PC-3 (cell line): ENCODE data around the gene MRPS34.

Experiments
- EZH2 ChIP-seq: fragments of 300-600 bp; sonication (generic); IDR thresholded peaks from one replicate; pipeline ENCODE4 v1.6.1; 2017; ENCODE audit warnings: antibody characterized with exemption, mild to moderate bottlenecking, low read length; ENCODE audit not compliant: unreplicated experiment
- TF ChIP-seq, protein P1 (sequence below): fragments of 300-600 bp; sonication (generic); conservative IDR thresholded peaks from 2 replicates; pipeline ENCODE4 v1.5.1; 2017; ENCODE audit warnings: antibody characterized with exemption, low read depth, mild to moderate bottlenecking, low read length

DNA sequence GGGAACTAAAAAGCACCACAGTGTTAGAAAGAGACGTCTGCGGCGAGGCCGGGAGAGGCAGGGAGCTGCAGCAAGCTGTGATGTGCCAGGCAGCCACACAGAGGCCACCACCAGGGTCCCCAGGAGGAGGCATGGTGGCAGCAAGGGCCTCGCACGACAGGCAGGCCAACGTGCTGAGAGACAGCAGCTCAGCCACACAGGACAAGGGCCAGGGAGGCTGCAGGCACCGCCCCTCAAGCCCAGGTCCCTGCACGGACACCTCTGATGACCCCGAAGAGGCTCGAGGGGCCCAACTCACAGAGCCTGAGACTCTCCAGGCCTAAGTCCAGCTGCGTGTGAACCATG is 48.0 kb upstream of the MRPS34 start:
- TF ChIP-seq, protein P1, sequence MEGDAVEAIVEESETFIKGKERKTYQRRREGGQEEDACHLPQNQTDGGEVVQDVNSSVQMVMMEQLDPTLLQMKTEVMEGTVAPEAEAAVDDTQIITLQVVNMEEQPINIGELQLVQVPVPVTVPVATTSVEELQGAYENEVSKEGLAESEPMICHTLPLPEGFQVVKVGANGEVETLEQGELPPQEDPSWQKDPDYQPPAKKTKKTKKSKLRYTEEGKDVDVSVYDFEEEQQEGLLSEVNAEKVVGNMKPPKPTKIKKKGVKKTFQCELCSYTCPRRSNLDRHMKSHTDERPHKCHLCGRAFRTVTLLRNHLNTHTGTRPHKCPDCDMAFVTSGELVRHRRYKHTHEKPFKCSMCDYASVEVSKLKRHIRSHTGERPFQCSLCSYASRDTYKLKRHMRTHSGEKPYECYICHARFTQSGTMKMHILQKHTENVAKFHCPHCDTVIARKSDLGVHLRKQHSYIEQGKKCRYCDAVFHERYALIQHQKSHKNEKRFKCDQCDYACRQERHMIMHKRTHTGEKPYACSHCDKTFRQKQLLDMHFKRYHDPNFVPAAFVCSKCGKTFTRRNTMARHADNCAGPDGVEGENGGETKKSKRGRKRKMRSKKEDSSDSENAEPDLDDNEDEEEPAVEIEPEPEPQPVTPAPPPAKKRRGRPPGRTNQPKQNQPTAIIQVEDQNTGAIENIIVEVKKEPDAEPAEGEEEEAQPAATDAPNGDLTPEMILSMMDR = no peak
- no peak for TF ChIP-seq EZH2
